ENCODE data around the gene CCDC157.

CCDC157 gene

DNA sequence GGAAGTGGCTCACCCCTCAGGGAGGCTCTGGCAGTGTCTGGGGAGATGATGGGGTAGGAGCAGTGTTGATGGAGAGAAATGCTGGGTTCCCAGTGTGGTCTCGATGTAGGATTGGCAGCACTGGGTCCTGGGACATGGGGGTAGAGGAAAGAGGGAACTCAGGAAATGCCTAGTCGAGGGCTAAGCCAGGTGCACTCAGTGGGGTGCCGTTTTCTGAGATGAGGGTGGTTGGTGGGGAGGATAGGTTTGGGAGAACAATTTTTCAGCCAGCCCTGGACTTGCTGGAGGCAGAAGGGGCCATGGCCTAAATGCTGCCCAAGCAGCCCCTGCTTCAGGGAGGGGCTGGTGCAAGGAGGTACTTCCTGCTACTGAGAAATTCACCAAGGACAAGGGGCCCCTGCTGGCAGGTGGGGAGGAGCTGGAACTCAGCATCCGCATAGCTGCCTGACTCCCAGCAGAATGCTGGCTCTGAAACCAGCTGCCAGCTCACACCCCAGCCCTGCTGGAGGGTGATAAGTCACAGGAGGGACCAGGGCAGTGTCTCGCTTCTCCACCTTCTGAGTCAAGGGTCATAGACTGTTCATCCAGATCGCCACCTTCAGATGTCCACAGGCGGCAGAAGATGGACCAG is 6.0 kb downstream of the CCDC157 start:
- Histone ChIP-seq H3K4me1 (ENCODE audit: control insufficient read depth, insufficient read depth, low read depth, low read length) (peaks cover 11% of the 10 kb centered on the region), H3K36me3 (ENCODE audit: control insufficient read depth in 1 of 2, insufficient read depth in 2 of 2, low read depth in 1 of 2, low read length in 2 of 2) (peaks cover 0 to 11% of the 10 kb centered on the region in 2 experiments), H3K9me3 (ENCODE audit: control insufficient read depth, low read length) (no peaks in the 10 kb centered on the region), H2AK5ac (ENCODE audit: low read length, severe bottlenecking) (peak overlapping the region; percentile 37), H2BK5ac (ENCODE audit: low read depth, low read length, poor library complexity, severe bottlenecking) (no peak overlapping the region), H2BK120ac (ENCODE audit: low read depth, low read length) (no peak overlapping the region), H4K91ac (ENCODE audit: low read length) (no peak overlapping the region), H2AFZ (ENCODE audit: low read depth, low read length) (no peak overlapping the region), H3K79me1 (replicated peaks; ENCODE audit: low read length, poor library complexity, severe bottlenecking) (peaks cover 6% of the 10 kb centered on the region), H3K4me2 (ENCODE audit: low read length, poor library complexity, severe bottlenecking) (no peak overlapping the region), H3K4me3 (ENCODE audit: insufficient read depth in 1 of 2, low read depth in 1 of 2, low read length in 2 of 2) (no peak overlapping the region), H2BK12ac (ENCODE audit: low read length in 2 of 2) (no peak overlapping the region), H3K4ac (ENCODE audit: low read depth in 1 of 2, low read length in 2 of 2) (no peak overlapping the region), H2BK15ac (ENCODE audit: low read depth, poor library complexity, severe bottlenecking) (no peak overlapping the region), H3K27me3 (ENCODE audit: control insufficient read depth in 1 of 2, insufficient read depth in 1 of 2, low read length in 2 of 2) (no peaks in the 10 kb centered on the region), H3K18ac (ENCODE audit: low read depth in 1 of 2, low read length in 2 of 2) (no peak overlapping the region), H3K27ac (ENCODE audit: low read length, poor library complexity, severe bottlenecking) (peak overlapping the region; percentile 8), H3K23ac (ENCODE audit: low read length in 2 of 2) (no peak overlapping the region), H3K14ac (ENCODE audit: low read length in 2 of 2) (no peak overlapping the region), H3K9ac (ENCODE audit: low read length) (no peak overlapping the region), H4K8ac (ENCODE audit: low read length) (no peak overlapping the region)
- no peak for DNase-seq
- 74% methylated on average over 7 of the region's 7 CpGs for WGBS

DNA sequence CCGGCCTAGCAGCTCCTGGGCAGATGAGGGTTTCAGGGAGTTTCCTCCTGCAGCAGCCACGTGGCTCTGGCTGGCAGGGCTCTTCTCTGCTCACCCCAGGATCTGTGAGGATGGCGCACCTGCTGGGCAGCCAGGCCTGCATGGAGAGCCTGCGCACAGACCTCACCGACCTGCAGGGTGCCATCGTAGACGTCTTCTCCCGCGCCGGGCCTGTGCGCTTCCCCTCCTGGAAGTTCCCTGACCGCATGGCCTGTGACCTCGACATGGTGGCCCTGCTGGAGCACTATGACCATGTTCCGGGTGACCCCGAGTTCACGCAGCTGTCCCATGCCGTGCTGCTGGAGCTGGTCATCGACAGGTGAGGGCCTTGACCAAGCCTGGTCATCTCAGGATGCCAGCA is 9.1 kb downstream of the CCDC157 start:
- H4K91ac ChIP-seq (ENCODE audit: low read length): no peak overlapping the region
- no peak overlapping the region for H2BK12ac ChIP-seq (ENCODE audit: low read length in 2 of 2)
- H2BK5ac ChIP-seq (ENCODE audit: low read depth, low read length, poor library complexity, severe bottlenecking): no peak overlapping the region
- H3K4ac ChIP-seq (ENCODE audit: low read depth in 1 of 2, low read length in 2 of 2): no peak overlapping the region
- no peak overlapping the region for H2BK120ac ChIP-seq (ENCODE audit: low read depth, low read length)
- no peak overlapping the region for H3K14ac ChIP-seq (ENCODE audit: low read length in 2 of 2)
- DNase-seq: no peak
- H3K4me2 ChIP-seq (ENCODE audit: low read length, poor library complexity, severe bottlenecking): no peak overlapping the region
- H4K8ac ChIP-seq (ENCODE audit: low read length): no peak overlapping the region
- no peak overlapping the region for H3K27ac ChIP-seq (ENCODE audit: low read length, poor library complexity, severe bottlenecking)
- no peak overlapping the region for H3K23ac ChIP-seq (ENCODE audit: low read length in 2 of 2)
- no peak overlapping the region for H3K4me3 ChIP-seq (ENCODE audit: insufficient read depth in 1 of 2, low read depth in 1 of 2, low read length in 2 of 2)
- H3K36me3 ChIP-seq (ENCODE audit: control insufficient read depth in 1 of 2, insufficient read depth in 2 of 2, low read depth in 1 of 2, low read length in 2 of 2): peaks cover 0 to 13% of the 10 kb centered on the region in 2 experiments
- no peak overlapping the region for H2AFZ ChIP-seq (ENCODE audit: low read depth, low read length)
- H3K79me1 ChIP-seq (replicated peaks; ENCODE audit: low read length, poor library complexity, severe bottlenecking): no peaks in the 10 kb centered on the region
- H2BK15ac ChIP-seq (ENCODE audit: low read depth, poor library complexity, severe bottlenecking): no peak overlapping the region
- no peak overlapping the region for H2AK5ac ChIP-seq (ENCODE audit: low read length, severe bottlenecking)
- H3K18ac ChIP-seq (ENCODE audit: low read depth in 1 of 2, low read length in 2 of 2): no peak overlapping the region
- H3K9ac ChIP-seq (ENCODE audit: low read length): no peak overlapping the region
- H3K9me3 ChIP-seq (ENCODE audit: control insufficient read depth, low read length): no peaks in the 10 kb centered on the region
- 94% methylated on average over 18 of the region's 18 CpGs for WGBS
- H3K27me3 ChIP-seq (ENCODE audit: control insufficient read depth in 1 of 2, insufficient read depth in 1 of 2, low read length in 2 of 2): peaks cover 0 to 9% of the 10 kb centered on the region in 2 experiments
- peaks cover 16% of the 10 kb centered on the region for H3K4me1 ChIP-seq (ENCODE audit: control insufficient read depth, insufficient read depth, low read depth, low read length)

DNA sequence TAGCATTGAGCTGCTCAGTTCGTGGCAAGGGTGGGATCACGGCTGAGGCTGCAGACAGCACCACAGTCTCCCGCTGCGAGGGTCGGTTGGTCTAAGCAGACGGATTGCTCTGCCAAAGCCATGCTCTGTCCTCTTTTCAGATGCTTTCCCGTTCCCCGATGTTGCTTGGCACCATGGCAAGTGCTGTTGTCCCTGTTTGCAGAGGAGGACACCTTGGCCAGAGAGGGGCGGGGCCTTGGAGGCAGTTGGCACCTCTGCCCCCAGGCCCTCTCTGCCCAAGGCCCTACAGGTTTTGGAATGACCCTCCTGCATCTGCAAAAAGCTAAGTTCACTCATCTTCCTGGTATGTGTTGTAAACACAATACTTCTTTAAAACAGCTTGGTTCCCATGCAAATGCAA is 11.6 kb downstream of the CCDC157 start:
- H3K23ac ChIP-seq (ENCODE audit: low read length in 2 of 2): no peak overlapping the region
- no peak overlapping the region for H3K4me3 ChIP-seq (ENCODE audit: insufficient read depth in 1 of 2, low read depth in 1 of 2, low read length in 2 of 2)
- DNase-seq: no peak
- H2AK5ac ChIP-seq (ENCODE audit: low read length, severe bottlenecking): no peak overlapping the region
- no peak overlapping the region for H2BK15ac ChIP-seq (ENCODE audit: low read depth, poor library complexity, severe bottlenecking)
- no peaks in the 10 kb centered on the region for H3K9me3 ChIP-seq (ENCODE audit: control insufficient read depth, low read length)
- H3K4ac ChIP-seq (ENCODE audit: low read depth in 1 of 2, low read length in 2 of 2): no peak overlapping the region
- no peak overlapping the region for H3K4me2 ChIP-seq (ENCODE audit: low read length, poor library complexity, severe bottlenecking)
- H3K36me3 ChIP-seq (ENCODE audit: control insufficient read depth in 1 of 2, insufficient read depth in 2 of 2, low read depth in 1 of 2, low read length in 2 of 2): peaks cover 0 to 13% of the 10 kb centered on the region in 2 experiments
- no peaks in the 10 kb centered on the region for H3K79me1 ChIP-seq (replicated peaks; ENCODE audit: low read length, poor library complexity, severe bottlenecking)
- H3K18ac ChIP-seq (ENCODE audit: low read depth in 1 of 2, low read length in 2 of 2): no peak overlapping the region
- 91% methylated on average over 9 of the region's 9 CpGs for WGBS
- H2AFZ ChIP-seq (ENCODE audit: low read depth, low read length): no peak overlapping the region
- no peak overlapping the region for H3K27ac ChIP-seq (ENCODE audit: low read length, poor library complexity, severe bottlenecking)
- H3K4me1 ChIP-seq (ENCODE audit: control insufficient read depth, insufficient read depth, low read depth, low read length): peaks cover 13% of the 10 kb centered on the region
- H2BK120ac ChIP-seq (ENCODE audit: low read depth, low read length): no peak overlapping the region
- no peak overlapping the region for H3K9ac ChIP-seq (ENCODE audit: low read length)
- H4K8ac ChIP-seq (ENCODE audit: low read length): no peak overlapping the region
- H2BK5ac ChIP-seq (ENCODE audit: low read depth, low read length, poor library complexity, severe bottlenecking): no peak overlapping the region
- H4K91ac ChIP-seq (ENCODE audit: low read length): no peak overlapping the region
- H2BK12ac ChIP-seq (ENCODE audit: low read length in 2 of 2): no peak overlapping the region
- H3K14ac ChIP-seq (ENCODE audit: low read length in 2 of 2): no peak overlapping the region
- H3K27me3 ChIP-seq (ENCODE audit: control insufficient read depth in 1 of 2, insufficient read depth in 1 of 2, low read length in 2 of 2): peaks cover 0 to 12% of the 10 kb centered on the region in 2 experiments

DNA sequence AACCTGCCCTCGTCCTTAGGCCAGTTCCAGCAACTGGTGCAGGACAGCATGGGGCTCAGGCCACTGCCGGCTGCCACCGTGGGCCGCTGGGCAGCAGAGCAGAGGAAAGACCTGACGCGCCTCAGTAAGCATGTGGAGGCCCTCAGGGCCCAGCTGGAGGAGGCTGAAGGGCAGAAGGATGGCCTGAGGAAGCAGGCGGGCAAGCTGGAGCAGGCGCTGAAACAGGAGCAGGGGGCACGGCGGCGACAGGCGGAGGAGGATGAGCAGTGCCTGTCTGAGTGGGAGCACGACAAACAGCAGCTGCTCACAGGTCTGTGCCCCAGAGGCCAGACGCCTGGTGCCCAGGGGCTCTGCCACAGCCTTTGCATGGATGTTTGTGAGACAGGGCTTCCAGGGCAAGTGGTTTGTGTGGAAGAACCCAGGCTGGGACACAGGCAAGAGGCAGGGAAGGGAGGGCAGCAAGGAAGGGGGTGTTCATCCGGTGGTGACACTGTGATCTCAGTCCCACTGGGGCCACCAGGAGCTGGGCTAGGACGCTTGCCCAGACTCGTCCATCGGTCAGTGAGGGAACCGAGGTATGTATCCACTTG is 13.9 kb downstream of the CCDC157 start:
- Histone ChIP-seq H3K9me3 (ENCODE audit: control insufficient read depth, low read length) (no peaks in the 10 kb centered on the region), H3K4me3 (ENCODE audit: insufficient read depth in 1 of 2, low read depth in 1 of 2, low read length in 2 of 2) (no peak overlapping the region), H2BK5ac (ENCODE audit: low read depth, low read length, poor library complexity, severe bottlenecking) (no peak overlapping the region), H3K4me2 (ENCODE audit: low read length, poor library complexity, severe bottlenecking) (no peak overlapping the region), H3K14ac (ENCODE audit: low read length in 2 of 2) (no peak overlapping the region), H3K18ac (ENCODE audit: low read depth in 1 of 2, low read length in 2 of 2) (no peak overlapping the region), H3K36me3 (ENCODE audit: control insufficient read depth in 1 of 2, insufficient read depth in 2 of 2, low read depth in 1 of 2, low read length in 2 of 2) (peaks cover 0 to 20% of the 10 kb centered on the region in 2 experiments), H3K23ac (ENCODE audit: low read length in 2 of 2) (no peak overlapping the region), H3K27me3 (ENCODE audit: control insufficient read depth in 1 of 2, insufficient read depth in 1 of 2, low read length in 2 of 2) (peaks cover 0 to 12% of the 10 kb centered on the region in 2 experiments), H3K27ac (ENCODE audit: low read length, poor library complexity, severe bottlenecking) (no peak overlapping the region), H3K9ac (ENCODE audit: low read length) (no peak overlapping the region), H2BK12ac (ENCODE audit: low read length in 2 of 2) (no peak overlapping the region), H2BK120ac (ENCODE audit: low read depth, low read length) (no peak overlapping the region), H2AFZ (ENCODE audit: low read depth, low read length) (no peak overlapping the region), H4K91ac (ENCODE audit: low read length) (no peak overlapping the region), H3K4ac (ENCODE audit: low read depth in 1 of 2, low read length in 2 of 2) (no peak overlapping the region), H2BK15ac (ENCODE audit: low read depth, poor library complexity, severe bottlenecking) (no peak overlapping the region), H4K8ac (ENCODE audit: low read length) (no peak overlapping the region), H3K4me1 (ENCODE audit: control insufficient read depth, insufficient read depth, low read depth, low read length) (peaks cover 19% of the 10 kb centered on the region), H2AK5ac (ENCODE audit: low read length, severe bottlenecking) (no peak overlapping the region), H3K79me1 (replicated peaks; ENCODE audit: low read length, poor library complexity, severe bottlenecking) (no peaks in the 10 kb centered on the region)
- WGBS: 90% methylated on average over 19 of the region's 19 CpGs
- DNase-seq: no peak
